Liver (tissue), 2 donors: ENCODE results near the gene SERTAD1.

ENCODE experiments used
- EGR1 ChIP-seq, 2 donors: IDR thresholded peaks; 2 replicates each; pipeline ENCODE4 v1.6.1; 2016 to 2018; ENCODE audit warnings: antibody characterized with exemption in 2 of 2, low read depth in 2 of 2
- TAF1 ChIP-seq: conservative IDR thresholded peaks from 2 replicates; pipeline ENCODE4 v1.6.1; 2016; ENCODE audit warnings: antibody characterized with exemption, mild to moderate bottlenecking
- donor health status: healthy.

- TF ChIP-seq EGR1 (IDR thresholded peaks at IDR 0.05; ENCODE audit: low read depth in 2 of 2), result peak in 1 of 2 donors; percentile 66
- no peak for TF ChIP-seq TAF1
Measured at GRCh38 chr19:40403262-40403984, 22.4 kb downstream of the SERTAD1 start.
